GM19395 (cell line): ENCODE data around the gene FEZF2.
A peak's percentile ranks its signal among the peaks of the same experiment; 100 is the strongest.

Experiments
- ATAC-seq: cut with Tn5 transposase; IDR thresholded peaks from one replicate; pipeline ENCODE4 v1.9.1; 2021; ENCODE audit warnings: mild to moderate bottlenecking, moderate library complexity; ENCODE audit not compliant: unreplicated experiment

Gene FEZF2

GRCh38 chr3:62373714-62374333 lies 474 bp upstream of the FEZF2 start:
- ATAC-seq: no peak

- no peak for ATAC-seq
Observed at GRCh38 chr3:62372621-62373041, 719 bp downstream of the FEZF2 start.

GRCh38 chr3:62371720-62372591 lies 1.4 kb downstream of the FEZF2 start:
- ATAC-seq: no peak

GRCh38 chr3:62370858-62371719 lies 2.3 kb downstream of the FEZF2 start:
- no peak for ATAC-seq

- no peak for ATAC-seq
Observed at GRCh38 chr3:62370112-62370857, 3.1 kb downstream of the FEZF2 start.

GRCh38 chr3:62369476-62369743 lies 3.9 kb downstream of the FEZF2 start:
- ATAC-seq: no peak

GRCh38 chr3:62368705-62369475 lies 4.5 kb downstream of the FEZF2 start:
- no peak for ATAC-seq

GRCh38 chr3:62368290-62368704 lies 5.1 kb downstream of the FEZF2 start:
- ATAC-seq: no peak

GRCh38 chr3:62367763-62368195 lies 5.6 kb downstream of the FEZF2 start:
- ATAC-seq: no peak

- ATAC-seq: no peak
Observed at GRCh38 chr3:62366126-62366484, 7.2 kb downstream of the FEZF2 start.

- no peak for ATAC-seq
Observed at GRCh38 chr3:62365391-62366125, 7.8 kb downstream of the FEZF2 start.

- no peak for ATAC-seq
Observed at GRCh38 chr3:62364191-62364590, 9.2 kb downstream of the FEZF2 start.

GRCh38 chr3:62363275-62363674 lies 10.1 kb downstream of the FEZF2 start:
- ATAC-seq: no peak

- peak; percentile 16 for ATAC-seq
Observed at GRCh38 chr3:62361824-62362223, 11.5 kb downstream of the FEZF2 start.

- ATAC-seq: peak; percentile 97
Observed at GRCh38 chr3:62361261-62361660, 12.1 kb downstream of the FEZF2 start.

GRCh38 chr3:62359531-62359930 lies 13.8 kb downstream of the FEZF2 start:
- ATAC-seq: no peak

GRCh38 chr3:62356356-62356755 lies 17.0 kb downstream of the FEZF2 start:
- no peak for ATAC-seq

GRCh38 chr3:62355703-62356102 lies 17.6 kb downstream of the FEZF2 start:
- no peak for ATAC-seq

GRCh38 chr3:62343755-62344154 lies 29.6 kb downstream of the FEZF2 start:
- no peak for ATAC-seq

GRCh38 chr3:62335196-62335595 lies 38.2 kb downstream of the FEZF2 start:
- no peak for ATAC-seq
